Measurements from ENCODE around the gene IFT74.

The IFT74 gene

DNA sequence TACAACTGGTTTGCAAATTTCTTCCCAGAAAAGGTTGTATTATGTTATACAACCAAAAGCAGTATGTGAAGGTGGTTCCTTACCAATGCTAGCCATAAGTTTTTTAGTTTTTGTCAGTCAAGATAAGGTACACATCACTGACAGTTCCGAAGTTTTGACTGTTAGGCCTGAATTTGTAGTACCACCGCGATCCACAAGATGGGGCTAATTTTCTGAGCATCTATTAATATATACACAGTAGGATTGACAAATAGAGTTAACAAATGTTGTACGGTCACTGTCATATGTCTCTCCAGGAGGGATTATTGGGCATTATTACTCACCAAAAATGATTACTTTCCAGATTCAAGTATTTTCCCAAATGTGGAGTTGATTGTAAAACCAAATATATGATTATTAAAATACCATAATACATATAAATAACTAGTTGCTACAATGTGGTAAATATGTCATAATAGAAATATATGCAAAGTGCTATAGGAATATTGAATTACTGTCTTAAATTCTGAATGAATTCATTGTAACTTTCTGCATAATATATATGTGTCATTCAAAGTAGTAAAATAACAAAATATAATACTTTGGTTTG is 77.7 kb downstream of the IFT74 start:
- Mint-ChIP-seq H3K27me3 (no peaks in the 10 kb centered on the region), H3K9me3 (no peaks in the 10 kb centered on the region), H3K4me3 (no peak overlapping the region), H3K27ac (no peak overlapping the region), H3K4me1 (no peaks in the 10 kb centered on the region)
- DNase-seq (peak; percentile 27 to 33), ATAC-seq (no peak)

- no peak for ATAC-seq
- DNase-seq = no peak
- no peak overlapping the region for H3K4me3 Mint-ChIP-seq
- H3K27me3 Mint-ChIP-seq = no peaks in the 10 kb centered on the region
- H3K4me1 Mint-ChIP-seq = no peaks in the 10 kb centered on the region
- no peak overlapping the region for H3K27ac Mint-ChIP-seq
- H3K9me3 Mint-ChIP-seq = no peaks in the 10 kb centered on the region
Observed at GRCh38 chr9:27037499-27037898, 81.3 kb downstream of the IFT74 start.

GRCh38 chr9:27041746-27042145 is 85.5 kb downstream of the IFT74 start:
- no peaks in the 10 kb centered on the region for H3K9me3 Mint-ChIP-seq
- no peaks in the 10 kb centered on the region for H3K4me1 Mint-ChIP-seq
- ATAC-seq = no peak
- H3K4me3 Mint-ChIP-seq = no peak overlapping the region
- H3K27me3 Mint-ChIP-seq = no peaks in the 10 kb centered on the region
- no peak overlapping the region for H3K27ac Mint-ChIP-seq
- no peak for DNase-seq

DNA sequence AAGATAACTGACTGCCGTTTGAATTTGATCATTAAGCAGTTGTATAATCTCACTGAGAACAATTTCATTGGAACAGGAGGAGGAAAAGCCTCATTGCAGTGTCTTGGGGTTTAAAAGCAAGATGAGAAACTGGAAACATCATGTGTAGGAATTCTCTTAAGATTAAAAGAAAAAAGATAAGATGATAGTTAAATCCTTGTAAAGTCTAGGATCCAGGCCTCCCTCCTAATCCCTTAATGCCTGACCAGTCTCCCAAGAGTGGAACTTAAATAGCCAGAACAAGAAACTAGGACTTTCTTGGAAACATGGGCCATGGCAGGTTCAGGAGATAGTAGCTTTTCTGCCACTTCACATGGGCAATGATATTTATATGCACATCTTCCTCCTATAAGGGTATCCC is 86.3 kb downstream of the IFT74 start:
- no peaks in the 10 kb centered on the region for H3K27me3 Mint-ChIP-seq
- H3K27ac Mint-ChIP-seq = no peak overlapping the region

GRCh38 chr9:27043176-27043575 is 87.0 kb downstream of the IFT74 start:
- no peak for ATAC-seq
- Mint-ChIP-seq H3K4me3 (no peak overlapping the region), H3K9me3 (no peaks in the 10 kb centered on the region), H3K27ac (no peak overlapping the region), H3K4me1 (no peaks in the 10 kb centered on the region), H3K27me3 (no peaks in the 10 kb centered on the region)
- DNase-seq = no peak

More for the DNA sequence above, 86.3 kb downstream of the IFT74 start:
- no peaks in the 10 kb centered on the region for H3K9me3 Mint-ChIP-seq
- DNase-seq = no peak
- ATAC-seq = no peak
- H3K4me1 Mint-ChIP-seq = no peaks in the 10 kb centered on the region
- no peak overlapping the region for H3K4me3 Mint-ChIP-seq

GRCh38 chr9:27047136-27047535 is 90.9 kb downstream of the IFT74 start:
- DNase-seq (no peak), ATAC-seq (no peak)
- Mint-ChIP-seq H3K9me3 (no peaks in the 10 kb centered on the region), H3K4me1 (no peaks in the 10 kb centered on the region), H3K27ac (no peak overlapping the region), H3K27me3 (no peaks in the 10 kb centered on the region), H3K4me3 (no peak overlapping the region)

- no peaks in the 10 kb centered on the region for H3K9me3 Mint-ChIP-seq
- H3K4me3 Mint-ChIP-seq = no peak overlapping the region
- DNase-seq = no peak
- no peak for ATAC-seq
- H3K27ac Mint-ChIP-seq = peak overlapping the region in 1 of 2 donors; percentile 19
- H3K27me3 Mint-ChIP-seq = no peaks in the 10 kb centered on the region
- no peaks in the 10 kb centered on the region for H3K4me1 Mint-ChIP-seq
Observed at GRCh38 chr9:27053369-27054022, 97.3 kb downstream of the IFT74 start.

DNA sequence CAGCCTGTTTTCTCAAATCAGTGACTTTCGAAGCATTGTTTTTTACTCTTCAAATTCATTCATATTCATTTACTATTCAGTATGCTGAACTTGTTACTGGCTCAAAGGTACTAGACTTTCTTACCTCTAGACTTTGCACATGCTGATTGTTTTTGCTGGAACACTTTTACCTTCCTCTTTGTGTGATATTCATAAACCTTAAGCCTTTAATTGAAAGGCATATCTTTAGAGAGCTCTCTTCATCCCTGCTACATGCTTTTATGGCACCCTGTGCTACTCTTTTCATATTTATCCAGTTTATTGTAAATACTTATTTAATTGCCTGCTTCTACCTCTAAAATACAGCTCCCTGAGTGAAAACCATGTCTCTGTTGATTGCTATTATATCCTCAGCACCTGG is 97.9 kb downstream of the IFT74 start:
- Mint-ChIP-seq H3K4me3 (no peak overlapping the region), H3K4me1 (no peaks in the 10 kb centered on the region), H3K27ac (peak overlapping the region in 1 of 2 donors; percentile 15), H3K27me3 (no peaks in the 10 kb centered on the region), H3K9me3 (no peaks in the 10 kb centered on the region)
- no peak for ATAC-seq
- no peak for DNase-seq

DNA sequence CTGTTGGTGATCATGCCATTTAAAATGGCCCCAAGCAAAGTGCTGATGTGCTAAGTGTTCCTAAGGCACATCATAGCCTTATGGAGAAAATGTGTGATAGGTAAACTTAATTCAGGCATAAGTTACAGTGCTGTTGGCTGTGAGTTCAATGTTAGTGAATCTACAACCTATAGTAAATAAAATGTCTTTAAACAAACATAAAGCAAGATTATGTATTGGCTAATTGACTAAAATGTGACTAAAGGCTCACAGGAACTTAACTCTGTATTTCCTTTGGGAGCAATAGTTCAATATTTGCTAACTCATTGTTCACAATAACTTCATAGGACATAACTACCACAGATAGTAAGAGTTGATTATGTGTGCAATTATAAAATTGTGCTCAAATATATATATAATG is 98.6 kb downstream of the IFT74 start:
- Mint-ChIP-seq H3K9me3 (no peaks in the 10 kb centered on the region), H3K27ac (no peak overlapping the region), H3K4me3 (no peak overlapping the region), H3K4me1 (no peaks in the 10 kb centered on the region), H3K27me3 (no peaks in the 10 kb centered on the region)
- DNase-seq (no peak), ATAC-seq (no peak)

DNA sequence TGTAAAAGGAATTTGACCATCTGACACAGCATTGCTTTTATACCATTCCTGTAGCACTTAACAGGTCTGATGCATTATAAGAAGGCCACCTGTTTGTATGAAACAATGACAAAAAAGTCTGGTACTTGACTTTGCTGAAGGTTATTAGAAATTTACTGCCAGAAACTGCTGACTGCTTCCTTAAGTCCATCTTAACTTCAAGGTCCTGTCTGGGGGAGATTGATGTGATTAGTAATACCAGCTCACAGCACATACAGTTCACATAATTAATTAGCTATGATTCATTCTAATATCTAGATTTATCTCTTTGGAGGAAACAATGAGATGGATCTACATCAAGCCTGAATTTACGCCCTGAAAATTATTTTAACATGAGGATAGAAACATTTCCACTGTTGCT is 103.2 kb downstream of the IFT74 start:
- H3K4me3 Mint-ChIP-seq = no peak overlapping the region
- H3K27me3 Mint-ChIP-seq = no peaks in the 10 kb centered on the region
- ATAC-seq (no peak), DNase-seq (no peak)
- no peaks in the 10 kb centered on the region for H3K9me3 Mint-ChIP-seq
- H3K4me1 Mint-ChIP-seq = no peaks in the 10 kb centered on the region
- H3K27ac Mint-ChIP-seq = no peak overlapping the region

GRCh38 chr9:27059907-27060306 is 103.7 kb downstream of the IFT74 start:
- H3K4me3 Mint-ChIP-seq = no peak overlapping the region
- H3K9me3 Mint-ChIP-seq = no peaks in the 10 kb centered on the region
- no peak overlapping the region for H3K27ac Mint-ChIP-seq
- no peaks in the 10 kb centered on the region for H3K4me1 Mint-ChIP-seq
- DNase-seq (no peak), ATAC-seq (no peak)
- no peaks in the 10 kb centered on the region for H3K27me3 Mint-ChIP-seq

- Mint-ChIP-seq H3K4me1 (no peaks in the 10 kb centered on the region), H3K27me3 (no peaks in the 10 kb centered on the region), H3K4me3 (no peak overlapping the region), H3K9me3 (no peaks in the 10 kb centered on the region), H3K27ac (no peak overlapping the region)
- DNase-seq = no peak
- no peak for ATAC-seq
Observed at GRCh38 chr9:27065288-27065687, 109.1 kb downstream of the IFT74 start.

- Mint-ChIP-seq H3K27me3 (no peaks in the 10 kb centered on the region), H3K27ac (no peak overlapping the region), H3K4me1 (no peaks in the 10 kb centered on the region), H3K4me3 (no peak overlapping the region), H3K9me3 (peaks cover 0 to 11% of the 10 kb centered on the region in 2 donors)
- ATAC-seq (no peak), DNase-seq (no peak)
Observed at GRCh38 chr9:27073841-27074728, 117.9 kb downstream of the IFT74 start.

- no peaks in the 10 kb centered on the region for H3K4me1 Mint-ChIP-seq
- H3K9me3 Mint-ChIP-seq = peaks cover 0 to 5% of the 10 kb centered on the region in 2 donors
- H3K4me3 Mint-ChIP-seq = no peak overlapping the region
- H3K27me3 Mint-ChIP-seq = no peaks in the 10 kb centered on the region
- H3K27ac Mint-ChIP-seq = no peak overlapping the region
- no peak for DNase-seq
- ATAC-seq = no peak
Observed at GRCh38 chr9:27078685-27079084, 122.5 kb downstream of the IFT74 start.

GRCh38 chr9:27085456-27085855 is 129.2 kb downstream of the IFT74 start:
- no peaks in the 10 kb centered on the region for H3K27me3 Mint-ChIP-seq
- H3K4me1 Mint-ChIP-seq = no peaks in the 10 kb centered on the region
- no peak overlapping the region for H3K4me3 Mint-ChIP-seq

More at GRCh38 chr9:27085456-27085855, 129.2 kb downstream of the IFT74 start:
- Mint-ChIP-seq H3K9me3 (no peaks in the 10 kb centered on the region), H3K27ac (no peak overlapping the region)
- ATAC-seq (no peak), DNase-seq (no peak)

Data from stimulated activated naive CD8-positive, alpha-beta T cell treated with anti-CD3 and anti-CD28 coated beads, Interleukin-15, amount 100 ng/mL, for 72 hours (primary cell).